Measurements from ENCODE around the gene GOT2. TPM values are rescaled to one million over a fixed set of nuclear protein-coding genes. Genes with fewer than 3 reads are reported as not detected.

The GOT2 gene
- total RNA-seq, 1 experiment from 2014 or later = 96.9 TPM

- intact Hi-C loops (cut with micrococcal nuclease) = no loop called here
- H3K27ac Mint-ChIP-seq (ENCODE audit: low read depth, unreplicated experiment) = no peak overlapping the region
- no TSS peak for BruUV-seq (replicated peaks)
- ChIA-PET POLR2A (interaction anchor here (0.7 kb wide), 1 partner anchor 210 kb away, joined by 3 read pairs; no protein-coding TSS in a partner anchor), CTCF (interaction anchor here (1.0 to 1.1 kb wide), 2 partner anchors 10 to 232 kb away, joined by 3 read pairs; no protein-coding TSS in a partner anchor)
- peaks cover 33% of the 10 kb centered on the region for H3K36me3 Mint-ChIP-seq (ENCODE audit: insufficient read depth, unreplicated experiment)
- DNase-seq (ENCODE audit: unreplicated experiment) = no peak
- H3K9me3 Mint-ChIP-seq (ENCODE audit: unreplicated experiment) = no peaks in the 10 kb centered on the region
- no peaks in the 10 kb centered on the region for H3K27me3 Mint-ChIP-seq (ENCODE audit: insufficient read depth, unreplicated experiment)
- H3K4me3 Mint-ChIP-seq (ENCODE audit: unreplicated experiment) = no peak overlapping the region
- no peak for TF ChIP-seq CTCF (IDR thresholded peaks at IDR 0.05; ENCODE audit: unreplicated experiment)
- H3K4me1 Mint-ChIP-seq (ENCODE audit: insufficient read depth, unreplicated experiment) = peaks cover 8% of the 10 kb centered on the region
Measured at GRCh38 chr16:58727796-58728568, 6.1 kb downstream of the GOT2 start.

- no peak overlapping the region for H3K4me3 Mint-ChIP-seq (ENCODE audit: unreplicated experiment)
- BruUV-seq (replicated peaks) = no TSS peak
- H3K4me1 Mint-ChIP-seq (ENCODE audit: insufficient read depth, unreplicated experiment) = no peaks in the 10 kb centered on the region
- no peak for DNase-seq (ENCODE audit: unreplicated experiment)
- CTCF ChIA-PET = interaction anchor here (0.7 to 1.2 kb wide), 3 partner anchors 11 to 16 kb away, joined by 3 to 5 read pairs (median 3); no protein-coding TSS in a partner anchor
- intact Hi-C loops (cut with micrococcal nuclease) = no loop called here
- POLR2A ChIA-PET = no interaction called here
- H3K27ac Mint-ChIP-seq (ENCODE audit: low read depth, unreplicated experiment) = no peak overlapping the region
- no peak for TF ChIP-seq CTCF (IDR thresholded peaks at IDR 0.05; ENCODE audit: unreplicated experiment)
- H3K9me3 Mint-ChIP-seq (ENCODE audit: unreplicated experiment) = no peaks in the 10 kb centered on the region
- H3K36me3 Mint-ChIP-seq (ENCODE audit: insufficient read depth, unreplicated experiment) = peaks cover 37% of the 10 kb centered on the region
- H3K27me3 Mint-ChIP-seq (ENCODE audit: insufficient read depth, unreplicated experiment) = no peaks in the 10 kb centered on the region
Measured at GRCh38 chr16:58727028-58727781, 6.9 kb downstream of the GOT2 start.

GRCh38 chr16:58723109-58723508 lies 11.0 kb downstream of the GOT2 start:
- no TSS peak for BruUV-seq (replicated peaks)
- intact Hi-C loops (cut with micrococcal nuclease) = no loop called here
- Mint-ChIP-seq H3K9me3 (ENCODE audit: unreplicated experiment) (no peaks in the 10 kb centered on the region), H3K27ac (ENCODE audit: low read depth, unreplicated experiment) (no peak overlapping the region), H3K27me3 (ENCODE audit: insufficient read depth, unreplicated experiment) (no peaks in the 10 kb centered on the region), H3K4me3 (ENCODE audit: unreplicated experiment) (no peak overlapping the region), H3K4me1 (ENCODE audit: insufficient read depth, unreplicated experiment) (no peaks in the 10 kb centered on the region), H3K36me3 (ENCODE audit: insufficient read depth, unreplicated experiment) (peaks cover 62% of the 10 kb centered on the region)
- CTCF ChIA-PET = interaction anchor here (1.4 to 1.5 kb wide), 2 partner anchors 9 to 11 kb away, joined by 3 to 4 read pairs; no protein-coding TSS in a partner anchor
- POLR2A ChIA-PET = interaction anchor here (3.7 kb wide), 1 partner anchor 10 kb away, joined by 12 read pairs; the partner anchor contains the start of gene GOT2
- TF ChIP-seq CTCF (IDR thresholded peaks at IDR 0.05; ENCODE audit: unreplicated experiment) = no peak
- no peak for DNase-seq (ENCODE audit: unreplicated experiment)

- no peak for TF ChIP-seq CTCF (IDR thresholded peaks at IDR 0.05; ENCODE audit: unreplicated experiment)
- POLR2A ChIA-PET = no interaction called here
- H3K27ac Mint-ChIP-seq (ENCODE audit: low read depth, unreplicated experiment) = no peak overlapping the region
- no peak for DNase-seq (ENCODE audit: unreplicated experiment)
- H3K4me3 Mint-ChIP-seq (ENCODE audit: unreplicated experiment) = no peak overlapping the region
- CTCF ChIA-PET = interaction anchor here (0.7 to 1.5 kb wide), 2 partner anchors 9 to 19 kb away, joined by 3 to 11 read pairs; no protein-coding TSS in a partner anchor
- no TSS peak for BruUV-seq (replicated peaks)
- peaks cover 91% of the 10 kb centered on the region for H3K36me3 Mint-ChIP-seq (ENCODE audit: insufficient read depth, unreplicated experiment)
- no peaks in the 10 kb centered on the region for H3K4me1 Mint-ChIP-seq (ENCODE audit: insufficient read depth, unreplicated experiment)
- intact Hi-C loops (cut with micrococcal nuclease) = no loop called here
- no peaks in the 10 kb centered on the region for H3K9me3 Mint-ChIP-seq (ENCODE audit: unreplicated experiment)
- no peaks in the 10 kb centered on the region for H3K27me3 Mint-ChIP-seq (ENCODE audit: insufficient read depth, unreplicated experiment)
Measured at GRCh38 chr16:58717994-58718393, 16.1 kb downstream of the GOT2 start.
